ENCODE data around the gene HSP90AA1.
"Not testable (repeated sequence)": the region's sequence is repeated elsewhere in the genome, so short reads cannot be mapped to it uniquely, and the experiment has no call there.

Gene HSP90AA1

GRCh38 chr14:102086972-102087761, at the start of gene HSP90AA1:
HSP90AA1 (minus strand) TSS chr14:102087044; CDS start chr14:102086378, 666 bp downstream.
- peak; percentile 95 for DNase-seq (ENCODE audit: low spot score)

- DNase-seq (ENCODE audit: low spot score), result not testable (repeated sequence)
Observed at GRCh38 chr14:102135456-102135855, 48.6 kb upstream of the HSP90AA1 start.

- DNase-seq (ENCODE audit: low spot score), result not testable (repeated sequence)
Observed at GRCh38 chr14:102134719-102135118, 47.9 kb upstream of the HSP90AA1 start.

- not testable (repeated sequence) for DNase-seq (ENCODE audit: low spot score)
Observed at GRCh38 chr14:102134021-102134420, 47.2 kb upstream of the HSP90AA1 start.

- DNase-seq (ENCODE audit: low spot score), result no peak
Observed at GRCh38 chr14:102131741-102132140, 44.9 kb upstream of the HSP90AA1 start.

GRCh38 chr14:102126807-102127455, 40.1 kb upstream of the HSP90AA1 start:
- DNase-seq (ENCODE audit: low spot score), result no peak

- DNase-seq (ENCODE audit: low spot score), result no peak
Observed at GRCh38 chr14:102125546-102125945, 38.7 kb upstream of the HSP90AA1 start.

- no peak for DNase-seq (ENCODE audit: low spot score)
Observed at GRCh38 chr14:102124419-102124818, 37.6 kb upstream of the HSP90AA1 start.

GRCh38 chr14:102121567-102121966, 34.7 kb upstream of the HSP90AA1 start:
- no peak for DNase-seq (ENCODE audit: low spot score)

- DNase-seq (ENCODE audit: low spot score), result no peak
Observed at GRCh38 chr14:102120888-102121287, 34.0 kb upstream of the HSP90AA1 start.

- DNase-seq (ENCODE audit: low spot score), result no peak
Observed at GRCh38 chr14:102117852-102118251, 31.0 kb upstream of the HSP90AA1 start.

- DNase-seq (ENCODE audit: low spot score), result no peak
Observed at GRCh38 chr14:102116361-102117180, 29.7 kb upstream of the HSP90AA1 start.

- no peak for DNase-seq (ENCODE audit: low spot score)
Observed at GRCh38 chr14:102111101-102111500, 24.3 kb upstream of the HSP90AA1 start.

- DNase-seq (ENCODE audit: low spot score), result not testable (repeated sequence)
Observed at GRCh38 chr14:102109332-102109731, 22.5 kb upstream of the HSP90AA1 start.

GRCh38 chr14:102105369-102105768, 18.5 kb upstream of the HSP90AA1 start:
- no peak for DNase-seq (ENCODE audit: low spot score)

GRCh38 chr14:102103062-102103695, 16.3 kb upstream of the HSP90AA1 start:
- DNase-seq (ENCODE audit: low spot score), result no peak

- DNase-seq (ENCODE audit: low spot score), result no peak
Observed at GRCh38 chr14:102097441-102098135, 10.7 kb upstream of the HSP90AA1 start.

GRCh38 chr14:102096569-102097188, 9.8 kb upstream of the HSP90AA1 start:
- peak; percentile 66 for DNase-seq (ENCODE audit: low spot score)

- no peak for DNase-seq (ENCODE audit: low spot score)
Observed at GRCh38 chr14:102095871-102096568, 9.2 kb upstream of the HSP90AA1 start.

GRCh38 chr14:102095231-102095870, 8.5 kb upstream of the HSP90AA1 start:
- DNase-seq (ENCODE audit: low spot score), result no peak
